Measurements from ENCODE around the gene TULP4. TPM values are rescaled to one million over a fixed set of nuclear protein-coding genes. Genes with fewer than 3 reads are reported as not detected.

TULP4 gene
- total and polyA plus RNA-seq, 8 donors = 18.6 to 86.8 (median 21.7) TPM

GRCh38 chr6:158268361-158269147 lies 43.7 kb upstream of the TULP4 start:
- DNase-seq (no peak), ATAC-seq (peak; percentile 31)
- H3K27ac ChIP-seq = peak overlapping the region in 1 of 2 donors; percentile 23
- H3K36me3 ChIP-seq = no peaks in the 10 kb centered on the region
- no peaks in the 10 kb centered on the region for H3K27me3 ChIP-seq
- H3K4me3 ChIP-seq = no peak overlapping the region
- H3K4me1 ChIP-seq = peaks cover 9 to 13% of the 10 kb centered on the region in 2 donors
- TF ChIP-seq, protein P1, sequence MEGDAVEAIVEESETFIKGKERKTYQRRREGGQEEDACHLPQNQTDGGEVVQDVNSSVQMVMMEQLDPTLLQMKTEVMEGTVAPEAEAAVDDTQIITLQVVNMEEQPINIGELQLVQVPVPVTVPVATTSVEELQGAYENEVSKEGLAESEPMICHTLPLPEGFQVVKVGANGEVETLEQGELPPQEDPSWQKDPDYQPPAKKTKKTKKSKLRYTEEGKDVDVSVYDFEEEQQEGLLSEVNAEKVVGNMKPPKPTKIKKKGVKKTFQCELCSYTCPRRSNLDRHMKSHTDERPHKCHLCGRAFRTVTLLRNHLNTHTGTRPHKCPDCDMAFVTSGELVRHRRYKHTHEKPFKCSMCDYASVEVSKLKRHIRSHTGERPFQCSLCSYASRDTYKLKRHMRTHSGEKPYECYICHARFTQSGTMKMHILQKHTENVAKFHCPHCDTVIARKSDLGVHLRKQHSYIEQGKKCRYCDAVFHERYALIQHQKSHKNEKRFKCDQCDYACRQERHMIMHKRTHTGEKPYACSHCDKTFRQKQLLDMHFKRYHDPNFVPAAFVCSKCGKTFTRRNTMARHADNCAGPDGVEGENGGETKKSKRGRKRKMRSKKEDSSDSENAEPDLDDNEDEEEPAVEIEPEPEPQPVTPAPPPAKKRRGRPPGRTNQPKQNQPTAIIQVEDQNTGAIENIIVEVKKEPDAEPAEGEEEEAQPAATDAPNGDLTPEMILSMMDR (IDR thresholded peaks at IDR 0.05) = no peak
- intact Hi-C loops (cut with DNase I) = no loop called here
- no peaks in the 10 kb centered on the region for H3K9me3 ChIP-seq

- Histone ChIP-seq H3K9me3 (no peaks in the 10 kb centered on the region), H3K36me3 (no peaks in the 10 kb centered on the region), H3K27ac (no peak overlapping the region), H3K4me3 (no peak overlapping the region), H3K4me1 (peaks cover 9 to 13% of the 10 kb centered on the region in 2 donors), H3K27me3 (no peaks in the 10 kb centered on the region)
- TF ChIP-seq, protein P1 (IDR thresholded peaks at IDR 0.05) = no peak
- DNase-seq (peak in 1 of 4 donors; percentile 48), ATAC-seq (peak; percentile 89)
- intact Hi-C loops (cut with DNase I) = no loop called here
Observed at GRCh38 chr6:158269657-158270056, 42.6 kb upstream of the TULP4 start.

- ATAC-seq = peak; percentile 68
- no peak overlapping the region for H3K27ac ChIP-seq
Observed at GRCh38 chr6:158270389-158271127, 41.7 kb upstream of the TULP4 start.

GRCh38 chr6:158272324-158272723 lies 39.9 kb upstream of the TULP4 start:
- H3K4me1 ChIP-seq = peaks cover 9 to 13% of the 10 kb centered on the region in 2 donors
- H3K4me3 ChIP-seq = no peak overlapping the region
- no peak for ATAC-seq
- TF ChIP-seq, protein P1 (IDR thresholded peaks at IDR 0.05) = no peak
- H3K36me3 ChIP-seq = no peaks in the 10 kb centered on the region
- H3K27me3 ChIP-seq = no peaks in the 10 kb centered on the region
- no peak for DNase-seq
- H3K27ac ChIP-seq = no peak overlapping the region
- intact Hi-C loops (cut with DNase I) = no loop called here
- H3K9me3 ChIP-seq = no peaks in the 10 kb centered on the region

More at GRCh38 chr6:158270389-158271127, 41.7 kb upstream of the TULP4 start:
- Histone ChIP-seq H3K4me1 (peaks cover 9 to 13% of the 10 kb centered on the region in 2 donors), H3K4me3 (no peak overlapping the region), H3K36me3 (no peaks in the 10 kb centered on the region), H3K9me3 (no peaks in the 10 kb centered on the region), H3K27me3 (no peaks in the 10 kb centered on the region)
- no peak for DNase-seq
- intact Hi-C loops (cut with DNase I) = no loop called here
- TF ChIP-seq, protein P1 (IDR thresholded peaks at IDR 0.05) = no peak

DNA sequence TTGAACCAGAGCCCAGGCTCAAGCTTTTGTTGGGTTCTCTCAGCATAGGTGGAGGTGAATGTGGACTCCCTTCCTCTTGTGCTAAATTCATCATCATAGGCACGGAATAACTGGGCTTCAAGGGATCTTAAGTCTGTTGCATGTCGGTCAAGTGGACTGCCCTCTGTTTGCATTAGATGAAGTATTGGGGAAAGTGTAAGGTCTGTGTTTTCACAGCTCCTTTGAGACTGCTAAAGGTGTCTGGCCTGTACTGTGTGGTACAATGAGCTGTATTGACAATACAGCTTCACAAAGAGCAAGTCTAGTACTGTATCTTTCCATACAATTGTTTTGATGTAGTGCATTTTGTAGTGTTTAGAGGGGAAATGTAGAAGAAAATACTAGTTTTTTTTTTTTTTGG lies 34.3 kb upstream of the TULP4 start:
- DNase-seq = no peak

More for the DNA sequence above, 34.3 kb upstream of the TULP4 start:
- Histone ChIP-seq H3K9me3 (no peaks in the 10 kb centered on the region), H3K4me1 (peaks cover 0 to under 1% of the 10 kb centered on the region in 2 donors), H3K27me3 (no peaks in the 10 kb centered on the region), H3K4me3 (no peak overlapping the region), H3K36me3 (no peaks in the 10 kb centered on the region), H3K27ac (no peak overlapping the region)
- TF ChIP-seq, protein P1 (IDR thresholded peaks at IDR 0.05) = no peak
- peak; percentile 96 for ATAC-seq
- intact Hi-C loops (cut with DNase I) = no loop called here
